GM21367 (cell line): ENCODE results near the gene CCDC85C.

Source experiments
- ATAC-seq: cut with Tn5 transposase; IDR thresholded peaks from one replicate; pipeline ENCODE4 v1.9.1; 2021; ENCODE audit not compliant: unreplicated experiment

The CCDC85C gene

DNA sequence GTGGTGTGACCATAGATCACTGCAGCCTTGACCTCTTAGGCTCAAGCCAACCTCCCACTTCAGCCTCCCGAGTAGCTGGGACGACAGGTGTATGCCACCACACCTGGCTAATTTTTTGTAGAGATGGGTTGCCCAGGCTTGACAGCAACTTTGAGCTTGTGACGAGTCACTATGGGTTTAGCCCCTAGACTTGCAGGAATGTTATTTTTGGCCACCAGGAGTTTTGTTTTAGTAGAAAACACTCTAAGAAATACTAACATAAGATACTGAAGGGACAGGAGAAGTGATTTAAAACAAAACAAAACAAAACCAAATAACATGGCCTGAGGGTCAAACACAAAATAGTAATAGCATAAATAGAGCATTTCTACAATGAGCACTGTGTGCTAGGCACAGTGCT lies 149.8 kb downstream of the CCDC85C start:
- ATAC-seq: no peak

DNA sequence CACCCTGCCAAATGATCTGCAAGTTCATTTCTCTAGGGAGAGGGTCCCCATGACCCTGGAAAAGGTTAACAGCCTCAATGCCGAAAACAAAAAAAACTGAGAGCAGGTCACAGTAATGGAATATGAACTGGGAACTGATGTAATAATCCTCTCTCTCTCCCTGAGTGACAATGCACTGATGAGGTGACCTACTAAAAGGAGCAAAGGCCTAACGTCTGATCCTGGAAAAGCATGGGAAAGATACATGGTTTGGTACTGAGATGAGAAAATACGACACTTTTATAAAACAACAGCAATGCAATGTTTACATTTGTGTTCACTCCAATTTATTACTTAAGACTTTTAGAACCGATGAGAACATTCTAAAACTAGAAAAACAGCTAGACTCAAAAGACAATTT lies 151.0 kb downstream of the CCDC85C start:
- ATAC-seq: no peak

DNA sequence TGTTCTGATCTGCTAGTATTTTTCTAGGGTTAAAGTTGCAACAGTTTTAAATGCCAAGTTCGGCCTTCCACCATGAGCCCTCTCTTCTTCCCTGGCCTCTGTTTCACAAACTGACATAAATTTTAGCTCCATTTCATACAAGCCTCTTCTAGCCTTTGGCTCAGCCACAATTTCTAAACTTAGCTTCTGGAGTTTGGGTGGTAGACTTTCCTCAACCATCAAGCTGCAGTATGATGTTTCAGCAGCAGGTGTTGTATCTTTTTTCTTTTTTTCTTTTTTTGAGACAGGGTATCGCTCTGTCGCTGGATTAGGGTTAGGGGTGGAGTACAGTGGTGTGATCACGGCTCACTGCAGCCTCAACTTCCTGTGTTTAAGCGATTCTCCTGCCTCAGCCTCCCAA lies 152.8 kb downstream of the CCDC85C start:
- ATAC-seq: no peak

DNA sequence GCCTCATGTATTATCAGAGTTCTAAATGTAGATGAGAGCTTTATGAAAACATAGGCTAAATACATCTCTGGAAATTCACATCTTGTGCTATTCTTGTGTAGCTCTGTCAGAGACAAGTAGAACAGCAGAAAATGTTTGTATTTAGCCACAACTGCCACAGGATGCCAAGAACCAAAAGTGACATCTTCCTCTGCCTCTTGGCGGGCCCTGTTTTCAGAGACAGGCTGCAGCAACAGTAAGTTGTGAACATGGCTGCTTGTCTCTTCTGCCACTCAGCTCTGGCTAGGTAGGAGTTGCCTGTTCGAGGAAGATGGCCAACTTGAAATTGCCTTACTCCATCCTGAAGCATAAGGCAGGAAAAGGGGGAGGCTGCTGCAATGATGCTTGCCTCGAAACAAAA lies 153.7 kb downstream of the CCDC85C start:
- no peak for ATAC-seq
